Glomerular endothelial cell (primary cell): ENCODE results near the gene PGBD2. TPM values are rescaled to one million over a fixed set of nuclear protein-coding genes. Genes with fewer than 3 reads are reported as not detected.
"Not testable (repeated sequence)": the region's sequence is repeated elsewhere in the genome, so short reads cannot be mapped to it uniquely, and the experiment has no call there.

Experiments used
- DNase-seq: peaks from one replicate; pipeline ENCODE4 v3.0.0-alpha.2; 2011; ENCODE audit warnings: low read depth, low spot score; ENCODE audit errors: extremely low read depth
- total RNA-seq: library from RNA; depleted of rRNA; stranded (reverse); fragments of >200 nt; gene quantifications from 2 replicates; pipeline ENCODE4 v1.2.3, GENCODE V29; 2015

PGBD2 gene
- total RNA-seq, 1 donor from 2014 or later: 6.1 TPM

GRCh38 chr1:248886237-248886895, 19.7 kb upstream of the PGBD2 start:
- DNase-seq: no peak

GRCh38 chr1:248889914-248890243, 16.2 kb upstream of the PGBD2 start:
- DNase-seq: not testable (repeated sequence)

- no peak for DNase-seq
Observed at GRCh38 chr1:248890549-248891498, 15.2 kb upstream of the PGBD2 start.

GRCh38 chr1:248891758-248892157, 14.3 kb upstream of the PGBD2 start:
- DNase-seq: no peak

GRCh38 chr1:248892590-248892989, 13.4 kb upstream of the PGBD2 start:
- no peak for DNase-seq

GRCh38 chr1:248894837-248895236, 11.2 kb upstream of the PGBD2 start:
- DNase-seq: no peak

GRCh38 chr1:248897412-248898337, 8.4 kb upstream of the PGBD2 start:
- no peak for DNase-seq

GRCh38 chr1:248900637-248901036, 5.4 kb upstream of the PGBD2 start:
- DNase-seq: no peak

GRCh38 chr1:248901578-248901977, 4.5 kb upstream of the PGBD2 start:
- no peak for DNase-seq

GRCh38 chr1:248904437-248905216, 1.4 kb upstream of the PGBD2 start:
- DNase-seq: no peak

GRCh38 chr1:248905662-248906008, 400 bp upstream of the PGBD2 start:
- no peak for DNase-seq

- DNase-seq: no peak
Observed at GRCh38 chr1:248906753-248907661, 972 bp downstream of the PGBD2 start.

GRCh38 chr1:248910761-248911160, 4.7 kb downstream of the PGBD2 start:
- no peak for DNase-seq

GRCh38 chr1:248913933-248914332, 7.9 kb downstream of the PGBD2 start:
- DNase-seq: no peak

- no peak for DNase-seq
Observed at GRCh38 chr1:248914796-248915381, 8.9 kb downstream of the PGBD2 start.

- DNase-seq: no peak
Observed at GRCh38 chr1:248918131-248918530, 12.1 kb downstream of the PGBD2 start.

- DNase-seq: no peak
Observed at GRCh38 chr1:248923352-248924338, 17.6 kb downstream of the PGBD2 start.
